ENCODE measurements around the gene FLNB.

FLNB gene

GRCh38 chr3:57992452-57993213, 15.6 kb upstream of the FLNB start:
- H3K27ac Mint-ChIP-seq: no peak overlapping the region
- H3K4me3 Mint-ChIP-seq: no peak overlapping the region
- no peaks in the 10 kb centered on the region for H3K27me3 Mint-ChIP-seq
- no peaks in the 10 kb centered on the region for H3K9me3 Mint-ChIP-seq
- H3K36me3 Mint-ChIP-seq (ENCODE audit: low read depth): no peaks in the 10 kb centered on the region
- no peak for DNase-seq
- H3K4me1 Mint-ChIP-seq (ENCODE audit: low read depth): no peaks in the 10 kb centered on the region

- no peak for DNase-seq
- Mint-ChIP-seq H3K4me3 (peak overlapping the region; percentile 55), H3K27ac (peak overlapping the region; percentile 70), H3K36me3 (ENCODE audit: low read depth) (no peaks in the 10 kb centered on the region), H3K27me3 (no peaks in the 10 kb centered on the region), H3K9me3 (no peaks in the 10 kb centered on the region), H3K4me1 (ENCODE audit: low read depth) (peaks cover 11% of the 10 kb centered on the region)
Measured at GRCh38 chr3:57998366-57999283, 9.6 kb upstream of the FLNB start.

GRCh38 chr3:57999417-58000115, 8.7 kb upstream of the FLNB start:
- H3K9me3 Mint-ChIP-seq: no peaks in the 10 kb centered on the region
- no peak for DNase-seq
- H3K27ac Mint-ChIP-seq: no peak overlapping the region
- no peaks in the 10 kb centered on the region for H3K27me3 Mint-ChIP-seq
- H3K4me1 Mint-ChIP-seq (ENCODE audit: low read depth): peaks cover 11% of the 10 kb centered on the region
- no peak overlapping the region for H3K4me3 Mint-ChIP-seq
- no peaks in the 10 kb centered on the region for H3K36me3 Mint-ChIP-seq (ENCODE audit: low read depth)

GRCh38 chr3:58000306-58001085, 7.7 kb upstream of the FLNB start:
- DNase-seq: no peak
- H3K27ac Mint-ChIP-seq: no peak overlapping the region
- H3K4me3 Mint-ChIP-seq: no peak overlapping the region
- H3K9me3 Mint-ChIP-seq: no peaks in the 10 kb centered on the region
- H3K27me3 Mint-ChIP-seq: no peaks in the 10 kb centered on the region
- peaks cover 11% of the 10 kb centered on the region for H3K4me1 Mint-ChIP-seq (ENCODE audit: low read depth)
- H3K36me3 Mint-ChIP-seq (ENCODE audit: low read depth): no peaks in the 10 kb centered on the region

GRCh38 chr3:58001086-58001467, 7.1 kb upstream of the FLNB start:
- Mint-ChIP-seq H3K27me3 (no peaks in the 10 kb centered on the region), H3K36me3 (ENCODE audit: low read depth) (no peaks in the 10 kb centered on the region), H3K4me3 (no peak overlapping the region), H3K4me1 (ENCODE audit: low read depth) (peaks cover 11% of the 10 kb centered on the region), H3K27ac (no peak overlapping the region), H3K9me3 (no peaks in the 10 kb centered on the region)
- no peak for DNase-seq

GRCh38 chr3:58001979-58002378, 6.2 kb upstream of the FLNB start:
- H3K27me3 Mint-ChIP-seq: no peaks in the 10 kb centered on the region
- H3K9me3 Mint-ChIP-seq: no peaks in the 10 kb centered on the region
- no peaks in the 10 kb centered on the region for H3K36me3 Mint-ChIP-seq (ENCODE audit: low read depth)
- peaks cover 11% of the 10 kb centered on the region for H3K4me1 Mint-ChIP-seq (ENCODE audit: low read depth)
- no peak for DNase-seq
- H3K4me3 Mint-ChIP-seq: no peak overlapping the region
- no peak overlapping the region for H3K27ac Mint-ChIP-seq

GRCh38 chr3:58003093-58003492, 5.1 kb upstream of the FLNB start:
- Mint-ChIP-seq H3K4me3 (no peak overlapping the region), H3K9me3 (no peaks in the 10 kb centered on the region), H3K27ac (no peak overlapping the region), H3K36me3 (ENCODE audit: low read depth) (no peaks in the 10 kb centered on the region), H3K4me1 (ENCODE audit: low read depth) (peaks cover 12% of the 10 kb centered on the region), H3K27me3 (no peaks in the 10 kb centered on the region)
- DNase-seq: no peak

GRCh38 chr3:58004973-58005372, 3.2 kb upstream of the FLNB start:
- Mint-ChIP-seq H3K36me3 (ENCODE audit: low read depth) (peaks cover 4% of the 10 kb centered on the region), H3K27ac (no peak overlapping the region), H3K4me1 (ENCODE audit: low read depth) (peaks cover 11% of the 10 kb centered on the region), H3K27me3 (no peaks in the 10 kb centered on the region), H3K9me3 (no peaks in the 10 kb centered on the region), H3K4me3 (no peak overlapping the region)
- no peak for DNase-seq

GRCh38 chr3:58005669-58006068, 2.6 kb upstream of the FLNB start:
- Mint-ChIP-seq H3K36me3 (ENCODE audit: low read depth) (peaks cover 4% of the 10 kb centered on the region), H3K27ac (no peak overlapping the region), H3K9me3 (no peaks in the 10 kb centered on the region), H3K27me3 (no peaks in the 10 kb centered on the region), H3K4me3 (no peak overlapping the region), H3K4me1 (ENCODE audit: low read depth) (peaks cover 18% of the 10 kb centered on the region)
- DNase-seq: no peak

GRCh38 chr3:58006661-58007060, 1.6 kb upstream of the FLNB start:
- Mint-ChIP-seq H3K27ac (no peak overlapping the region), H3K9me3 (no peaks in the 10 kb centered on the region), H3K36me3 (ENCODE audit: low read depth) (peaks cover 4% of the 10 kb centered on the region), H3K4me1 (ENCODE audit: low read depth) (peaks cover 28% of the 10 kb centered on the region), H3K4me3 (no peak overlapping the region), H3K27me3 (no peaks in the 10 kb centered on the region)
- no peak for DNase-seq

- H3K36me3 Mint-ChIP-seq (ENCODE audit: low read depth): peaks cover 4% of the 10 kb centered on the region
- peaks cover 46% of the 10 kb centered on the region for H3K4me1 Mint-ChIP-seq (ENCODE audit: low read depth)
- peak overlapping the region; percentile 71 for H3K27ac Mint-ChIP-seq
- DNase-seq: peak; percentile 61
- H3K27me3 Mint-ChIP-seq: no peaks in the 10 kb centered on the region
- no peaks in the 10 kb centered on the region for H3K9me3 Mint-ChIP-seq
- peak overlapping the region; percentile 91 for H3K4me3 Mint-ChIP-seq
Measured at GRCh38 chr3:58009026-58009748, 965 bp downstream of the FLNB start.

GRCh38 chr3:58009749-58010535, 1.7 kb downstream of the FLNB start:
- Mint-ChIP-seq H3K27me3 (no peaks in the 10 kb centered on the region), H3K36me3 (ENCODE audit: low read depth) (peaks cover 4% of the 10 kb centered on the region), H3K4me3 (peak overlapping the region; percentile 91), H3K27ac (peak overlapping the region; percentile 71), H3K4me1 (ENCODE audit: low read depth) (peaks cover 46% of the 10 kb centered on the region), H3K9me3 (no peaks in the 10 kb centered on the region)
- DNase-seq: no peak

- Mint-ChIP-seq H3K9me3 (no peaks in the 10 kb centered on the region), H3K36me3 (ENCODE audit: low read depth) (peaks cover 4% of the 10 kb centered on the region), H3K4me3 (peak overlapping the region; percentile 25), H3K27me3 (no peaks in the 10 kb centered on the region), H3K4me1 (ENCODE audit: low read depth) (peaks cover 46% of the 10 kb centered on the region), H3K27ac (no peak overlapping the region)
- no peak for DNase-seq
Measured at GRCh38 chr3:58010562-58010961, 2.3 kb downstream of the FLNB start.
